T47D (cell line): Measurements from ENCODE around the gene CLCN2.
"Not testable (repeated sequence)": the region's sequence is repeated elsewhere in the genome, so short reads cannot be mapped to it uniquely, and the experiment has no call there.

Experiments
- DNase-seq, 2 experiments: peaks; one replicate each; pipeline versions ENCODE4 v3.0.0 to v3.0.0-alpha.2; 2011 to 2012; ENCODE audit warnings: low read depth in 1 of 2, low spot score in 1 of 2
- JUND ChIP-seq: IDR thresholded peaks from 2 replicates; pipeline ENCODE4 v1.6.1; 2012; ENCODE audit warnings: low read depth
- in situ Hi-C: cut with HindIII; loops from 2 replicates; pipeline ENCODE4 v1.10.0; 2016; ENCODE audit warnings: low sequenced_read_pairs, low pct_unique_long_range_greater_than_20kb

Gene CLCN2

GRCh38 chr3:184343200-184343876, 18.1 kb downstream of the CLCN2 start:
- DNase-seq: no peak
- in situ Hi-C loops: no loop called here
- TF ChIP-seq JUND: no peak

- no peak for DNase-seq
- in situ Hi-C loops: no loop called here
- TF ChIP-seq JUND: no peak
Observed at GRCh38 chr3:184341925-184342324, 19.5 kb downstream of the CLCN2 start.

- in situ Hi-C loops, DNase-seq: not testable (repeated sequence)
Observed at GRCh38 chr3:184339451-184340135, 21.8 kb downstream of the CLCN2 start.

GRCh38 chr3:184339001-184339400, 22.4 kb downstream of the CLCN2 start:
- TF ChIP-seq JUND: no peak
- DNase-seq: no peak
- in situ Hi-C loops: no loop called here

- no peak for TF ChIP-seq JUND
- in situ Hi-C loops: no loop called here
- DNase-seq: no peak
Observed at GRCh38 chr3:184338511-184338945, 22.9 kb downstream of the CLCN2 start.

GRCh38 chr3:184337981-184338380, 23.4 kb downstream of the CLCN2 start:
- no peak for DNase-seq
- no peak for TF ChIP-seq JUND
- in situ Hi-C loops: no loop called here

- in situ Hi-C loops: no loop called here
- TF ChIP-seq JUND: no peak
- no peak for DNase-seq
Observed at GRCh38 chr3:184337399-184337714, 24.0 kb downstream of the CLCN2 start, which contains the start of gene FAM131A. Gene FAM131A (plus strand): TSS chr3:184337600. CDS start chr3:184337631, 31 bp downstream.

GRCh38 chr3:184336547-184337398, 24.6 kb downstream of the CLCN2 start:
- DNase-seq: peak; percentile 72 to 86
- TF ChIP-seq JUND: no peak
- in situ Hi-C loops: no loop called here

- TF ChIP-seq JUND: no peak; the same call in 1 of the 2 replicates
- peak; percentile 94 to 97 for DNase-seq
- in situ Hi-C loops: no loop called here
Observed at GRCh38 chr3:184335661-184336546, 25.5 kb downstream of the CLCN2 start.

- DNase-seq: peak in 1 of 2 experiments; percentile 55
- in situ Hi-C loops: no loop called here
- no peak for TF ChIP-seq JUND
Observed at GRCh38 chr3:184335291-184335660, 26.1 kb downstream of the CLCN2 start.

GRCh38 chr3:184334470-184335158, 26.8 kb downstream of the CLCN2 start:
- TF ChIP-seq JUND: peak; percentile 58; the same call in 1 of the 2 replicates
- in situ Hi-C loops: no loop called here
- DNase-seq: peak; percentile 64 to 78

GRCh38 chr3:184333700-184334099, 27.7 kb downstream of the CLCN2 start:
- no peak for TF ChIP-seq JUND
- in situ Hi-C loops: no loop called here
- no peak for DNase-seq
